NCI-H524 treated with DMSO at 0.1 percent for 48 hours (cell line): ENCODE data around the gene SHISA6.

Source experiments
- DNase-seq: peaks from one replicate; lab custom pipeline; 2025; lab: John Stamatoyannopoulos, UW

The SHISA6 gene

GRCh38 chr17:11353601-11354000, 112.6 kb downstream of the SHISA6 start:
- no peak for DNase-seq

GRCh38 chr17:11356371-11356770, 115.4 kb downstream of the SHISA6 start:
- no peak for DNase-seq

GRCh38 chr17:11363565-11364117, 122.6 kb downstream of the SHISA6 start:
- DNase-seq = no peak

GRCh38 chr17:11366272-11366850, 125.3 kb downstream of the SHISA6 start:
- DNase-seq = no peak

GRCh38 chr17:11369575-11369974, 128.6 kb downstream of the SHISA6 start:
- DNase-seq = no peak

- DNase-seq = no peak
Observed at GRCh38 chr17:11372692-11373091, 131.7 kb downstream of the SHISA6 start.

GRCh38 chr17:11378506-11378905, 137.5 kb downstream of the SHISA6 start:
- DNase-seq = no peak

GRCh38 chr17:11380761-11381160, 139.7 kb downstream of the SHISA6 start:
- no peak for DNase-seq

- DNase-seq = no peak
Observed at GRCh38 chr17:11383157-11383556, 142.1 kb downstream of the SHISA6 start.

GRCh38 chr17:11384131-11384530, 143.1 kb downstream of the SHISA6 start:
- no peak for DNase-seq

- DNase-seq = no peak
Observed at GRCh38 chr17:11387610-11388009, 146.6 kb downstream of the SHISA6 start.

- no peak for DNase-seq
Observed at GRCh38 chr17:11388054-11388453, 147.0 kb downstream of the SHISA6 start.

GRCh38 chr17:11389583-11389982, 148.6 kb downstream of the SHISA6 start:
- DNase-seq = no peak

- no peak for DNase-seq
Observed at GRCh38 chr17:11391134-11391533, 150.1 kb downstream of the SHISA6 start.

- DNase-seq = no peak
Observed at GRCh38 chr17:11404431-11405276, 163.6 kb downstream of the SHISA6 start.

- DNase-seq = no peak
Observed at GRCh38 chr17:11406716-11407115, 165.7 kb downstream of the SHISA6 start.

GRCh38 chr17:11412654-11413053, 171.6 kb downstream of the SHISA6 start:
- no peak for DNase-seq

- no peak for DNase-seq
Observed at GRCh38 chr17:11418342-11418741, 177.3 kb downstream of the SHISA6 start.

GRCh38 chr17:11430751-11431150, 189.7 kb downstream of the SHISA6 start:
- no peak for DNase-seq

- DNase-seq = no peak
Observed at GRCh38 chr17:11438673-11439072, 197.7 kb downstream of the SHISA6 start.

- no peak for DNase-seq
Observed at GRCh38 chr17:11441004-11441403, 200.0 kb downstream of the SHISA6 start.

- DNase-seq = no peak
Observed at GRCh38 chr17:11446316-11446715, 205.3 kb downstream of the SHISA6 start.

GRCh38 chr17:11454096-11454495, 213.1 kb downstream of the SHISA6 start:
- no peak for DNase-seq
